Left lung (tissue), 10 donors: ENCODE results near the gene ZSWIM7. TPM values are rescaled to one million over a fixed set of nuclear protein-coding genes. Genes with fewer than 3 reads are reported as not detected.

Experiments used
- ATAC-seq: fragments of 200-7000 bp; cut with Tn5 transposase; one replicate; pipeline ENCODE4 v1.9.1; 2020; ENCODE audit warnings: moderate library complexity
- DNase-seq, 4 donors: peaks; one replicate each; pipeline ENCODE4 v3.0.0-alpha.2; 2013 to 2020
- H3K27ac ChIP-seq, 2 donors: fragments of 200-600 bp; sonication (generic) in 1 of 2; one replicate each; pipeline versions ENCODE4 v1.5.0 to v1.8.0; 2020 to 2021
- H3K27me3 ChIP-seq, 2 donors: fragments of 200-600 bp; sonication (generic) in 1 of 2; one replicate each; pipeline versions ENCODE4 v1.5.0 to v1.8.0; 2020 to 2021
- H3K36me3 ChIP-seq, 2 donors: fragments of 200-600 bp; sonication (generic) in 1 of 2; one replicate each; pipeline versions ENCODE4 v1.5.0 to v1.8.0; 2020 to 2021
- H3K4me1 ChIP-seq, 2 donors: fragments of 200-600 bp; one replicate each; pipeline ENCODE4 v1.8.0; 2021
- H3K4me3 ChIP-seq, 2 donors: fragments of 200-600 bp; sonication (generic) in 1 of 2; one replicate each; pipeline versions ENCODE4 v1.5.0 to v1.8.0; 2020 to 2021; ENCODE audit warnings: mild to moderate bottlenecking in 1 of 2
- H3K9me3 ChIP-seq, 2 donors: fragments of 200-600 bp; sonication (generic) in 1 of 2; one replicate each; pipeline versions ENCODE4 v1.5.0 to v1.8.0; 2020 to 2021
- intact Hi-C, 2 donors: fragments of 100-400 bp; cut with DNase I; formaldehyde crosslinking; loops; one replicate each; pipeline versions ENCODE4 v1.11.2 to v1.14.2; 2022
- polyA plus RNA-seq, 6 donors: library from polyadenylated mRNA; unstranded; fragments of 120-200 nt; gene quantifications; one replicate each; pipeline ENCODE4 v1.2.1, GENCODE V29; 2013; ENCODE audit not compliant: insufficient read length in 6 of 6
- total RNA-seq, 2 donors: library from RNA; stranded (reverse); fragmentation: NEBNext Ultra II Directional; extraction: Animal tissue kit (Norgen Biotek cat#: 25700); gene quantifications; one replicate each; pipeline ENCODE4 v1.2.1, GENCODE V29; 2021
- TF ChIP-seq, protein P1 (sequence below), 2 donors: fragments of 200-600 bp; sonication (generic) in 1 of 2; IDR thresholded peaks; one replicate each; pipeline versions ENCODE4 v1.5.0 to v1.8.0; 2021; ENCODE audit warnings: antibody characterized with exemption in 2 of 2
- donor health status: DM: no; HTN: yes; CAD: no.
- donor health status: DM: no; HTN: no; CAD: no.

The ZSWIM7 gene
- total and polyA plus RNA-seq, 8 donors: 22.6 to 64.4 (median 54.8) TPM

DNA sequence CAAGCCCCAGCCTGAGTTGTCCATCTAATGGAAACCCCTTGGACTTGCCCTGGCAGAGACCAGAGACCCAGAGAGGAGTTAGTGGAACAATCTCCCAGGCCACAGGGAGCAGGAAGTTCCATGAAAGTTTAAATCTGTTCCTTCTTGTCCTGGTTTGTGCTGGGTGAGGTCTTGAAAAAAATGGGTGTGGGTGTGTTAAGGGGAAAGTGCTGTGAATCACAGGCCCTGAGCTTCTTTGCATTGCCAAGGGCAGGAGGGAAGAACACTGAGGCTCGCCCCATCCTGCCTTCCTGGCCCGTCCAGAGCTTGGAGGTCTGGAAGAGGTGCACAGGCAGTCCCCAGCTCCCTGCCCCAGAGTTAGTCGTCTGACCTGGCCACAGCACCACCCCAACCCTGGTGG, 52.2 kb downstream of the ZSWIM7 start:
- peak overlapping the region in 1 of 2 donors; percentile 57 for H3K4me3 ChIP-seq
- H3K27me3 ChIP-seq: peaks cover 0 to 24% of the 10 kb centered on the region in 2 donors
- H3K9me3 ChIP-seq: no peaks in the 10 kb centered on the region
- DNase-seq (no peak), ATAC-seq (peak; percentile 7)
- peaks cover 0 to 6% of the 10 kb centered on the region in 2 donors for H3K36me3 ChIP-seq
- no peak overlapping the region for H3K27ac ChIP-seq
- peaks cover 11 to 53% of the 10 kb centered on the region in 2 donors for H3K4me1 ChIP-seq
- TF ChIP-seq, protein P1, sequence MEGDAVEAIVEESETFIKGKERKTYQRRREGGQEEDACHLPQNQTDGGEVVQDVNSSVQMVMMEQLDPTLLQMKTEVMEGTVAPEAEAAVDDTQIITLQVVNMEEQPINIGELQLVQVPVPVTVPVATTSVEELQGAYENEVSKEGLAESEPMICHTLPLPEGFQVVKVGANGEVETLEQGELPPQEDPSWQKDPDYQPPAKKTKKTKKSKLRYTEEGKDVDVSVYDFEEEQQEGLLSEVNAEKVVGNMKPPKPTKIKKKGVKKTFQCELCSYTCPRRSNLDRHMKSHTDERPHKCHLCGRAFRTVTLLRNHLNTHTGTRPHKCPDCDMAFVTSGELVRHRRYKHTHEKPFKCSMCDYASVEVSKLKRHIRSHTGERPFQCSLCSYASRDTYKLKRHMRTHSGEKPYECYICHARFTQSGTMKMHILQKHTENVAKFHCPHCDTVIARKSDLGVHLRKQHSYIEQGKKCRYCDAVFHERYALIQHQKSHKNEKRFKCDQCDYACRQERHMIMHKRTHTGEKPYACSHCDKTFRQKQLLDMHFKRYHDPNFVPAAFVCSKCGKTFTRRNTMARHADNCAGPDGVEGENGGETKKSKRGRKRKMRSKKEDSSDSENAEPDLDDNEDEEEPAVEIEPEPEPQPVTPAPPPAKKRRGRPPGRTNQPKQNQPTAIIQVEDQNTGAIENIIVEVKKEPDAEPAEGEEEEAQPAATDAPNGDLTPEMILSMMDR (IDR thresholded peaks at IDR 0.05): no peak
- intact Hi-C loops: no loop called here

DNA sequence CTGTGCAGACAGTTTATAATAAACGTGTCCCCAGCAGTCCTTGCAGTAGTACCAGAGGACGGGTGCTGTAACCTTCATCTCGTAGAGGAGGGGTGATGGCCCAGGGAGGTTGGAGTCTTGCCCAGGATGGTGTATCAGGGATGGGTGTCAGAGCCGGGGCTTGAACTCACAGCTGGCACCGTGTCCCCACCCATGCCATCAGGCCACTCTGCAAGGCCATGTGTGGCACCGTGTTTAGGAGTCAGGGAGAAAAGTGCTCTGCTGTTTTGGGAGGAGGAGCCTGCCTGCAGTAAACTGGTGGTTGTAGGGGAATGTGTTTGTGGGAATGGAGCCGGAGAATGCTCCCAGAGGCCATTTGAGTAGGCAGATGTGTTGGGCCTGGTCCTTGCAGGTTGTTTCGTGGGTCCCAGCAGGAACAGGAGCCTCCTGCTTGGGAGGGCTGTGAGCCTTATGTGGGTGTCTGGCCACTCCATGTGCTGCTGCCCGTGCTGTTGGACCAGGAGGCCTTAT, 52.8 kb downstream of the ZSWIM7 start:
- Histone ChIP-seq H3K27me3 (peaks cover 0 to 24% of the 10 kb centered on the region in 2 donors), H3K9me3 (no peaks in the 10 kb centered on the region), H3K4me3 (peak overlapping the region in 1 of 2 donors; percentile 57), H3K27ac (no peak overlapping the region), H3K4me1 (peaks cover 11 to 59% of the 10 kb centered on the region in 2 donors), H3K36me3 (peaks cover 0 to 6% of the 10 kb centered on the region in 2 donors)
- TF ChIP-seq, protein P1 (IDR thresholded peaks at IDR 0.05): no peak
- intact Hi-C loops: no loop called here
- DNase-seq (no peak), ATAC-seq (no peak)

DNA sequence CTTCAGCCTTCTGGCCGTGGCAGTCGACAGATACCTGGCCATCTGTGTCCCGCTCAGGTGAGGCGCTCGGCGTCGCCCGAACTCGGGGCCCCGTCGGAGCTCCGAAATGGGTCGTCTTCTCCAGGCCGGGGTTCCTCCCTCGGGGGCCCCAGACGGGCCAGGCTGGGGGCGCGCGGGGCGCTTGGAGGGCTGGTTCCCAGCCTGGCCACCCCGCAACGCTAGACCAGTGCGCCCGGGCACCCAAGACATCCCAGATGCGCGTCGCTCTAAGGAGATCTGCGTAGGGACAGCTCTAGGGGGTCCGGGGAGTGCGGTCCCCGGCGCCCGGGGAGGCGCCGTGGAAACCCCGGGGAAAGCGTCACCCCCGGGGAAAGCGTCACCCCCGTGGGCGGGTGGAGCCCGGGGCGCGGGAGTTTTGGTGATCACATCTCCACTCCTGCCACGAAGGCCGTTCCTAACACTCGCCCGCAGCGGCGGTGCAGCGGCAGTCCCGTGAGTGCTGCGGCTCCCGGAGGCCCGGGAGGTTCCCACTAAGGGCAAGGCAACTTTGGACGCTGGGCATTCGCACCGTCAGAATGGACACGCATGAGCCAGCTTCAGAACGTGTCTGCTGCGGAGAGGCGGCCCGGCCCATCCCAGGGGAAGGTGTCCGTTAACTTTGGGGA, 53.8 kb downstream of the ZSWIM7 start:
- no peaks in the 10 kb centered on the region for H3K9me3 ChIP-seq
- TF ChIP-seq, protein P1 (IDR thresholded peaks at IDR 0.05): no peak
- peaks cover 11 to 62% of the 10 kb centered on the region in 2 donors for H3K4me1 ChIP-seq
- peak overlapping the region; percentile 56 to 57 for H3K4me3 ChIP-seq
- DNase-seq: peak in 1 of 4 donors; percentile 85
- ATAC-seq: peak; percentile 23
- peak overlapping the region in 1 of 2 donors; percentile 61 for H3K27ac ChIP-seq
- intact Hi-C loops: no loop called here
- peaks cover 0 to under 1% of the 10 kb centered on the region in 2 donors for H3K36me3 ChIP-seq
- peaks cover 0 to 24% of the 10 kb centered on the region in 2 donors for H3K27me3 ChIP-seq

DNA sequence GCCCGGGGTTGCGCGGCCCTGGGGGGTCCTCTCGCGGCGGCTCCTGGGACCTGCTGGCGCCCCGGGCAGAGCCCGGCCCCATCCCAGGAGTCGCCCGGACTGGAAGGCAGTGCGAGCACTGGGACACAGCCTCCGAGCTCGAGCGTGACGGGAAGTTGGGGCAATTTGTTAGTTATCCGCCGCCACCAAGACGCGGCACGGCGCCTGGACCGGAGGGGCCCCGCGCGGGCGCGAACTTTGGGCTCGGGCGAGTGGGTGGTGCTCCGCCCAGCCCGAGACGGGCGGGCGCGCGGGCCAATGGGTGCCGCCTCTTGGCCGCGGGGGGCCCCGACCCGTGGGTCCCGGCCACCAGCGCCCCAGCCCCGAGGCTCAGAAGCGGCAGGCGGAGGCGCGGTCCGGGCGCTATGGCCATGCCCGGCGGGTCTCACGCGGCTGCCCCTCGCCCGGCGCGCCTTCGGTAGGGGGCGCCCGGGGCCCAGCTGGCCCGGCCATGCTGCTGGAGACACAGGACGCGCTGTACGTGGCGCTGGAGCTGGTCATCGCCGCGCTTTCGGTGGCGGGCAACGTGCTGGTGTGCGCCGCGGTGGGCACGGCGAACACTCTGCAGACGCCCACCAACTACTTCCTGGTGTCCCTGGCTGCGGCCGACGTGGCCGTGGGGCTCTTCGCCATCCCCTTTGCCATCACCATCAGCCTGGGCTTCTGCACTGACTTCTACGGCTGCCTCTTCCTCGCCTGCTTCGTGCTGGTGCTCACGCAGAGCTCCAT, 54.6 kb downstream of the ZSWIM7 start, which contains the start of gene ADORA2B:
ADORA2B (plus strand) TSS at position 372 of the 768 bp plus-strand sequence; CDS start at position 491, 119 bp downstream.
- H3K36me3 ChIP-seq: no peaks in the 10 kb centered on the region
- intact Hi-C loops: no loop called here

More for the DNA sequence above, 54.6 kb downstream of the ZSWIM7 start, which contains the start of gene ADORA2B:
- peak; percentile 62 to 94 (median 74) for DNase-seq
- peaks cover 0 to 24% of the 10 kb centered on the region in 2 donors for H3K27me3 ChIP-seq
- ATAC-seq: peak; percentile 83
- peak within 1 kb of the TSS in 1 of 2 donors; percentile 61 for H3K27ac ChIP-seq
- H3K4me1 ChIP-seq: peaks cover 11 to 62% of the 10 kb centered on the region in 2 donors
- H3K4me3 ChIP-seq: peak within 1 kb of the TSS; percentile 56 to 57
- H3K9me3 ChIP-seq: no peaks in the 10 kb centered on the region
- TF ChIP-seq, protein P1 (IDR thresholded peaks at IDR 0.05): peak; percentile 45
